Measurements from ENCODE around the gene PRELID1.
"Not testable (repeated sequence)": the region's sequence is repeated elsewhere in the genome, so short reads cannot be mapped to it uniquely, and the experiment has no call there.

The PRELID1 gene

DNA sequence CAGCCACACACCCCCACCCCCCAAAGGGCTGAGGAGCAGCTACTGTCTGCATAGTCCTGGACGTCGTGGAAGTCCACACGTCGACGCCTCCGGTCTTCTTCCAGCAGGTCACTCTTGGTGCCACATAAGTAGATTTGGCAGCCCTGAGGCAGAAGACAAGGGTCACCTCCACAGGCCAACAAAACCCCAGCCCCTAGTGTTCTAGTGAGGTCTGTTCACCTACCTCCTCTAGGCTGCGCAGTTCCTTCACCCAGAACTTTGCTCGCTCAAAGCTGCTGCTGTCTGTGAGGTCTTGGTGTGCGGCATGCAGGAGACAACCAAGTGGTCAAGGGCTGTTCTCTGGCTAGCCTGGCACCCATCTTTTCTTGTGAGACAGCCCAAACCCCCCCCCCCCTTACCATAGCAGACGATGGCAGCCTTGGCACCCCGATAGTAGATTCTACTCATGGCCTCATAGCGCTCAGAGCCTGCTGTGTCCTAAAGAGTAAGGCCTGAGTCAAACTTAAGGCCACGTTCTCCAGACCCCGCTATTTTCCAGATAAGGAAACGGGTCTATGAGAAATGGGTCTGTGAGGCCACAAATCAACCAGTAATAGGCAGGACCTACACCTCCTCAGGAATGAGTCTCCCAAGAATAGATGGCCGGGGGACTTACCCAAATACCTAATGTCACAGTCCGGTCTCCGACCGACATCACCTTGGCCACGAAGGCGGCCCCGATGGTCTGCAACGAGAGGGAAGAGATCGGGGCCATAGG, 1.1 kb upstream of the PRELID1 start:
- H3K9me3 Mint-ChIP-seq: no peaks in the 10 kb centered on the region

DNA sequence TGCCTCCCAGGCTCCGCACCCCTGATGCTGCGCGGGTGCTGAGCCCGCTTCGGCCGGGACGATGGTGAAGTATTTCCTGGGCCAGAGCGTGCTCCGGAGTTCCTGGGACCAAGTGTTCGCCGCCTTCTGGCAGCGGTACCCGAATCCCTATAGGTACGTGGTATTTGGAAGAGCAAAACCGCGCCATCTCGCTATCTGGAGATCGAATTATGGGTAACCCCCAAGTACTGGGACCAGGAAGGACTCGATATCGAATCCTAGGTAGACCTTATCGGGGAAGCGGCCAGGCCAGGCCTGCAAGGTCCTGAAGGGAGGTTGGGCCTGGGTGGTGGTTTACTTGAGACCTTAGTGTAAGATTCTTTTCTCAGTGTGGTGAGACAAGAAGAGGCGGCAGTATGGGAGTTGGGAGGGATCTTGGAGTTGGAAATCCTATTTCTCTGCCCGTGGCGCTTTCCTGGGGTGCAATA, 359 bp downstream of the PRELID1 start:
- ATAC-seq (replicated peaks) (peak; percentile 2), DNase-seq (no peak)
- no peaks in the 10 kb centered on the region for H3K27me3 Mint-ChIP-seq
- no peaks in the 10 kb centered on the region for H3K9me3 Mint-ChIP-seq
- peaks cover 63% of the 10 kb centered on the region in 2 donors for H3K4me1 Mint-ChIP-seq (ENCODE audit: low read depth in 2 of 2)
- peak overlapping the region; percentile 92 to 94 for H3K4me3 Mint-ChIP-seq
- peak overlapping the region; percentile 92 to 97 for H3K27ac Mint-ChIP-seq
- peaks cover 68% of the 10 kb centered on the region for H3K36me3 Mint-ChIP-seq (ENCODE audit: insufficient read depth)

More for the DNA sequence above, 1.1 kb upstream of the PRELID1 start:
- H3K27me3 Mint-ChIP-seq: no peaks in the 10 kb centered on the region
- H3K27ac Mint-ChIP-seq: peak overlapping the region; percentile 92 to 97
- DNase-seq (no peak), ATAC-seq (replicated peaks) (no peak)
- H3K4me3 Mint-ChIP-seq: peak overlapping the region; percentile 92 to 94
- peaks cover 58 to 62% of the 10 kb centered on the region in 2 donors for H3K4me1 Mint-ChIP-seq (ENCODE audit: low read depth in 2 of 2)
- H3K36me3 Mint-ChIP-seq (ENCODE audit: insufficient read depth): peaks cover 70% of the 10 kb centered on the region

DNA sequence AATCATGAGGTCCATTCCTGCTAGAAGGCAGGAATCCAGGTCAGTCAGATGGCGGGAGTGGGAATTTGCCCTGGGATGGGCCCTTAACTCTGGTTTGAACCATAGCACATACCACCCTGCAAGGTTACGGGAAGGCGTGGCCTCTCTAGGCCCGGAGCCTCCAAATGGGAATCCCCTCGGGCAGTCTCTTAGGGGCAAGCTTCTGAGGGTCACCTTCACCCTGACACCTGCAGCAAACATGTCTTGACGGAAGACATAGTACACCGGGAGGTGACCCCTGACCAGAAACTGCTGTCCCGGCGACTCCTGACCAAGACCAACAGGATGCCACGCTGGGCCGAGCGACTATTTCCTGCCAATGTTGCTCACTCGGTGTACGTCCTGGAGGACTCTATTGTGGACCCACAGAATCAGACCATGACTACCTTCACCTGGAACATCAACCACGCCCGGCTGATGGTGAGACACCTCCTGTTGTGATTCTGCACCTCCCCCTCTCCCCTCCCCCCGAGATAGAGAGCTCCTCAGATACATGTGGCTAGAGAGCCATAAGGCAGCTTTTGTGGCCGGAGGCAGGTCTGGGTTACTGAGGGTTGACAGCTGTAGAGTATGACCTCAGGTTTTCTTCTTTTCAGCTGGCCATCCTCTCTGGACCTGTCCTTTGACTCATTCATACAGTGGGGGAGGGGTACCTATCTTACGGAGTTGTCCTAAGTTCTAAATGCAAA, 957 bp downstream of the PRELID1 start:
- peaks cover 62 to 64% of the 10 kb centered on the region in 2 donors for H3K4me1 Mint-ChIP-seq (ENCODE audit: low read depth in 2 of 2)
- H3K27me3 Mint-ChIP-seq: no peaks in the 10 kb centered on the region
- H3K4me3 Mint-ChIP-seq: peak overlapping the region; percentile 92 to 94
- ATAC-seq (replicated peaks) (no peak), DNase-seq (no peak)
- peaks cover 67% of the 10 kb centered on the region for H3K36me3 Mint-ChIP-seq (ENCODE audit: insufficient read depth)
- H3K9me3 Mint-ChIP-seq: no peaks in the 10 kb centered on the region
- H3K27ac Mint-ChIP-seq: peak overlapping the region; percentile 92 to 97

DNA sequence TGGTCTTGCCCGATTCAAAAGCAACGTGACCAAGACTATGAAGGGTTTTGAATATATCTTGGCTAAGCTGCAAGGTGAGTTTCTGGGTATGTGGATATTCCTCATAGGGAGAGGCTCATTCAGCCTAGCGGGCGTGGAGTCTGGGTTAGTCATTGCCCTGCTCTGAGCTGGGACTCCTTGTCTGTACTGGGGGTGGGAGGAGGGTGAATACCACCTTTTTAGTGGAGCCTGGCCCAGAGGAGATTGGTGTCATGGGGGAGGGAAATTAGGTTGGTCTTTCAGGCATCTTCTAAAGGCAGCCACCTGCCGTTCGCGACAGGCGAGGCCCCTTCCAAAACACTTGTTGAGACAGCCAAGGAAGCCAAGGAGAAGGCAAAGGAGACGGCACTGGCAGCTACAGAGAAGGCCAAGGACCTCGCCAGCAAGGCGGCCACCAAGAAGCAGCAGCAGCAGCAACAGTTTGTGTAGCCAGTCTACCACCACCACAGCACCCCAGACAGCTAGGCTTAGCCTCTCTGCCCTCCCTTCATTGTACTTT, 2.6 kb downstream of the PRELID1 start:
- not testable (repeated sequence) for H3K27me3 Mint-ChIP-seq; ATAC-seq (replicated peaks); DNase-seq; H3K9me3 Mint-ChIP-seq
- H3K27ac Mint-ChIP-seq: peak overlapping the region; percentile 72 to 97
- H3K36me3 Mint-ChIP-seq (ENCODE audit: insufficient read depth): peaks cover 66% of the 10 kb centered on the region
- H3K4me1 Mint-ChIP-seq (ENCODE audit: low read depth in 2 of 2): peaks cover 57 to 63% of the 10 kb centered on the region in 2 donors
- H3K4me3 Mint-ChIP-seq: peak overlapping the region; percentile 92 to 94

DNA sequence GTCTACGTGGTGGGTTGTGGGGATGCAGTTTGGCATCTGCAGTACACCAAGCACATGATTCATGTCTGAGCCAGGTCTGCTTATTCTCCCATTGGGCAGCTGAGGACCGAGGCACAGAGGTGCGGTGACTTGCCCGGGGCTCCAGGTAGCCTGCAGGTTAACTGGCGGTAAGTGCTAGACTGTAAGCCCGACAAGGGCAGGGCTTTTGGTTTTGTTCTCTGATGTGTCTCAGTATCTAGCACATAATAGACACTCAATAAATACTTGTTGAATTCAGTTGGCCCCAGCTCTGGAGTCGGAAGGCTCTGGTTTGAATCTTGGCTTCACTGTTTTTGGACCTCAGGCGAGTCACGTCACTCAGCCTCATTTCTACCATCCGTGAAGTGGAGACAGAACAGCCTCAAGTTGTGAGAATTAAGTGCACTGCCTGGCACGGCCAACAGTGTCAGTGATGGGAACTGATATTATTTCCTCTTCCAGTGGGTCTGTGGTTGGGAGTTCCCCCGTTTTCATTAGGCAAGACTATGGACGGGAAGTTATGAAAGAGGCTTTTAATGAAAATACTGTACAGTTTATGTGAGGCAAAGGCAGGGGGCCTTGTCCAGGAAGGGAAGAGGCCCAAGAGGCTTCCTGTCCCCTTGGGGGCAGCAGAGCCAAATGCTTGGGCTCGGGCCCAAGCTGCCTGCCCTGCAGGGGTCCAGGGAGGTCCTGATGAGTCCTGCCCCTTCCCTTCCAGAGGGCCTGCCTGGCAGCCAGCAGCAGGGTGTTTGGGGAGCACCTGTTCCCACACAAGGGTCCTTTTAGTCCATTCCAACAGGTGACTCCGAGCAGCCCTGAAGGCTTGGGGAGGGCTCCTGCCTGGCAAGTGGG, 3.3 kb downstream of the PRELID1 start:
- Mint-ChIP-seq H3K4me3 (peak overlapping the region in 1 of 2 donors; percentile 37), H3K27ac (peak overlapping the region in 1 of 2 donors; percentile 72), H3K4me1 (ENCODE audit: low read depth in 2 of 2) (peaks cover 52 to 61% of the 10 kb centered on the region in 2 donors), H3K27me3 (no peaks in the 10 kb centered on the region), H3K36me3 (ENCODE audit: insufficient read depth) (peaks cover 62% of the 10 kb centered on the region), H3K9me3 (no peaks in the 10 kb centered on the region)
- ATAC-seq (replicated peaks) (no peak), DNase-seq (no peak)

DNA sequence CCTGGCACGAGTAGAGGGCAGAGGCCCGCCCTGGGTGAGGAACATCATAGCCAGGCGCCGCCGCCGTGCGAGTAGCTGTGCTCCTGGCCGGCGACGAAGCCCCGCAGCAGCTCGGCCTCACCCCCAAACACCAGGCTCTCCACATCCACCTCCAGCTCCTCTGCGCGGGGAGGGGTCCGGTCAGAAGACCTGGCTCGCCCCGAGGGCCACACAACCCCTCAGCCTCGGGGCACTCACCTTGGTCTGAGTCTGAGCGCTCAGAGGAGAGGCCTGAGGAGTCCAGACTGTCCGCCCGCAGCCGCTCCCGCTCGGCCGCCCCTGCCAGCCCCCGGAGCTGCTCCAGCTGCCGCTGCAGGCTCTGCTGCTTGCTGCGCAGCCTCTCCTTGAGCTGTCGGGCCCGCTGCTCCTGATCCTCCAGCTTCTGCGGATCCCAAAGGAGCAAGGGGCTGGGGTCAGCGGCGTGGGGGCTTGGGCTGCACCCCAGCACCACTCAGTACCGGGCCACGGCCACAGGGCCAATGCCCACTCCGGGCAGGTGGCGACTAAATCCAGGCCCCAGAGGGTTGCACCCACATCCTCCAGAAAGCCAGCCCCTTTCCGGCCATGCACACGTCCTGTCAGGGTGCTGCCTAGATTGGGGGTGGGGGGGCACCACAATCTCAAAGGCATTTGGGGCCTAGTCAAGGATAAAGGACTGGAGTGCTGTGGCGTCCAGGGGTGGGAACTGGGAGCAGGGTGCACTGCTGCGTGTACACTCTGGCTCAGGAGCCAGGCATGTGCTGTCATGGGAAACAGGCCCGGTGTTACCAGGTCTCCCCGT, 4.2 kb downstream of the PRELID1 start:
- peaks cover 53% of the 10 kb centered on the region for H3K36me3 Mint-ChIP-seq (ENCODE audit: insufficient read depth)
- peak overlapping the region; percentile 13 to 34 for H3K4me3 Mint-ChIP-seq
- no peaks in the 10 kb centered on the region for H3K9me3 Mint-ChIP-seq
- ATAC-seq (replicated peaks): no peak
- no peaks in the 10 kb centered on the region for H3K27me3 Mint-ChIP-seq
- no peak for DNase-seq
- peaks cover 48 to 59% of the 10 kb centered on the region in 2 donors for H3K4me1 Mint-ChIP-seq (ENCODE audit: low read depth in 2 of 2)
- peak overlapping the region in 1 of 2 donors; percentile 20 for H3K27ac Mint-ChIP-seq

DNA sequence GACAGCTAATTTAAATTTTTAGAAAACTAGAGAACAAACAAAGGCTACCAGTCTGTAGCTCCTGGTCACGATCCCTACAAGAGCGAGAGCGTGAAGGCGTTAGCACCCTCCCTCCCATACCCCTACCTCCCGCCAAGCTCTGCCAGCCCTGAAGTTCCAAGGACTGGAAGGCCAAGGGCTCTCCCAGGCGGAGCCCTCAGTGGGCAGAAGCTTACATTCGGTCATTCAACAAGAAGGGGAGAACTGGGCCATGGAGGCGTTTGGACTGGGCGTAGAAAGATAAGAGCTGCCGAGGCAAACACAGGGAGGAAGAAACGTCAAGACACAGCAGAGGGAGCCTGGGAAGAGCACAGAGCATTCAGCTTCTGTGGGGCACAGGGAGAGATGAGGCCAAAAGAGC, 5.1 kb downstream of the PRELID1 start:
- Mint-ChIP-seq H3K36me3 (ENCODE audit: insufficient read depth) (peaks cover 45% of the 10 kb centered on the region), H3K27me3 (no peaks in the 10 kb centered on the region), H3K27ac (peak overlapping the region in 1 of 2 donors; percentile 75), H3K9me3 (no peaks in the 10 kb centered on the region), H3K4me3 (peak overlapping the region; percentile 25 to 83), H3K4me1 (ENCODE audit: low read depth in 2 of 2) (peaks cover 50 to 59% of the 10 kb centered on the region in 2 donors)
- DNase-seq (no peak), ATAC-seq (replicated peaks) (no peak)

DNA sequence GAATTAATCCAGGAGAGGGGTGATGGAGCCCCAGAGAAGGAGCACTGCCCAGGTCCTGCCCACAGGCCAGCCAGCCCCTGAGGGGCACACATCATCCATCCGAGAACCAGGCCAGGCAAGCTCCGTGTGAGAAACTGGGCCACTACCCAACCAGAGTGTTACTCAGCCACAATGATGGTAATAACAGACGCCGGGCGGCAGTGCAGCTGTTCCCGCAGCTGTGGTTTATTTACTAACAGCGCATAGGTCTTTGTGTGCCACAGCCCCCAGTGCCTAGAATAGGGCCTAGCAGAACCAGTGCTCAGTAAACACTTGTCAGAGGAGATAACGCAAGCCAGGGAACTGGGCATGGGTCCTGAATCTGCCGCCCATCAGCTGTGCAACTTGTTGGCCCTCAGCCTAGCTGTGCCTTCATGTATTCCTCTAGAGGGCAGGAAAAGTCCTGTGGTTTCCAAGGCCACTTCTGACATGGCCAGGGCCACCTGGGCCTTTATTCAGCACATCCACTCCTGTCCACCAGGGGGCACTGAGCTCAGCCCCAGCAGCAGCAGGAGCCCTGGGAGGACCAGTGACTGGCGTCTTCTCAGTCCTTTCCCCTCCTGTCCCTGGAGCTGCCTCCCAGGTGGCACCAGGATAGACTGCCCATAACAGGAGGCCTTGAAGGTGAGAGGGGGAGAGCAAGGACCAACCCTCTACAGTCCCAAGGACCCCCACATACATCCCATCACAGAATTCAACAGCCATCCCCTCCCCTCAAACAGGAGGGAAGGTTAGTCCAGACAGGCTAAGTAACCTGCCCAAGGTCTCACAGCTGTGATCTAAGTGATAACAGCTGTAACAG, 6.0 kb downstream of the PRELID1 start:
- H3K4me3 Mint-ChIP-seq: peak overlapping the region; percentile 49 to 83
- H3K36me3 Mint-ChIP-seq (ENCODE audit: insufficient read depth): peaks cover 37% of the 10 kb centered on the region
- peak overlapping the region in 1 of 2 donors; percentile 75 for H3K27ac Mint-ChIP-seq

DNA sequence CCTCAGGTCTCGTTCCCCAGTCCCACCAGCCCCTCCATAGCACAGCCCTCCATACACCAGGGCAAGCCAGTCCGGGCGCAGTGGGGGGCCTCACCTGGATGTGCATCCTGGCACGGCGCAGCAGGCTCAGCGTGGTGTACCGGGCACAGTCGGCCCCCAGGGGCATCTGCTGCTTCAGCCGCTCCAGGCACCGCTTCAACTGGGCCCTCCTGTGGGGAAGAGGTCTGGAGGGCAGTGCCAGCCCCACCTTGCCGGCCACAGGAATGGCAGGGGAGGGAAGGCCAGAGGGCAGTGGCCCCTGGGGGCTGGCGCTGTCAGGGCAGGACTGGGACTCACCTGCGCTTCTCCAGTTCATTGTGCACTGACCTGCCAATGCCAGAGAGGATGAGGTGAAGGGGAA, 6.7 kb downstream of the PRELID1 start:
- Mint-ChIP-seq H3K27ac (peak overlapping the region in 1 of 2 donors; percentile 75), H3K4me3 (peak overlapping the region; percentile 82 to 83), H3K36me3 (ENCODE audit: insufficient read depth) (peaks cover 31% of the 10 kb centered on the region), H3K9me3 (no peaks in the 10 kb centered on the region), H3K27me3 (no peaks in the 10 kb centered on the region), H3K4me1 (ENCODE audit: low read depth in 2 of 2) (peaks cover 36 to 43% of the 10 kb centered on the region in 2 donors)
- DNase-seq (no peak), ATAC-seq (replicated peaks) (no peak)

More for the DNA sequence above, 6.0 kb downstream of the PRELID1 start:
- Mint-ChIP-seq H3K4me1 (ENCODE audit: low read depth in 2 of 2) (peaks cover 42 to 51% of the 10 kb centered on the region in 2 donors), H3K9me3 (no peaks in the 10 kb centered on the region), H3K27me3 (no peaks in the 10 kb centered on the region)
- ATAC-seq (replicated peaks) (peak; percentile 26), DNase-seq (peak; percentile 64 to 68 (median 66))

DNA sequence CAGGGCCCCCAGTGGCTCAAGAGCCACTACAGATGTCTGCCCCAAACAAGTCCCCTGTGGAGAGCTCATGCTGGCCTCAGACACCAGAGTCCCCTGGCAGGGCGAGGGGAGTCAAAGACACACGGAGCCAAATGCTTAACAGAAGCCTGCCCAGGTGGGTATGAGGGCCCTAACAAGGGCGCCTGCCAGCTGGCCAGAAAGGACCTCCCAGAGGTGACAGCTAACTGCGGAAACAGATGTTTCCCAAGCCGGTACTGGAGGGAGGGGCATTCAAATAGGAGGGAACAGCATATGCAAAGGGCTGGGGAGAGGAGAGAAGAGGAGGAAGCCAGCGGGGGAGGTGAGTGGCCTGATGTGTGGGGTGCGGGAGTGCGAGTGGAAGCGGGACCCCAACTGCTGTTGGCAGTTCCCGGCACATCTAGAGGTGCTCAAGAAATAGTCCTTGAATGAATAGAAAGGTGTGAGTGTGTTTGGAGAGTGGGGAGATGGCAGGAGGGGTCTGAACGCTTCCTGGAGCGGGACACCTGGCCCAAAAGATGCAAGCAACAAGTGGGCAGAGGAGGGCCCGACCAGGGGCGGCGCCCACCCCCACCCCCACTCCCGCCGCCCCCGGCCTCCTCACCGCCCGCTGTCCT, 7.3 kb downstream of the PRELID1 start:
- DNase-seq (no peak), ATAC-seq (replicated peaks) (no peak)
- Mint-ChIP-seq H3K27me3 (no peaks in the 10 kb centered on the region), H3K27ac (peak overlapping the region; percentile 30 to 32), H3K36me3 (ENCODE audit: insufficient read depth) (peaks cover 27% of the 10 kb centered on the region), H3K4me3 (peak overlapping the region; percentile 82 to 83), H3K4me1 (ENCODE audit: low read depth in 2 of 2) (peaks cover 32 to 39% of the 10 kb centered on the region in 2 donors), H3K9me3 (no peaks in the 10 kb centered on the region)

DNA sequence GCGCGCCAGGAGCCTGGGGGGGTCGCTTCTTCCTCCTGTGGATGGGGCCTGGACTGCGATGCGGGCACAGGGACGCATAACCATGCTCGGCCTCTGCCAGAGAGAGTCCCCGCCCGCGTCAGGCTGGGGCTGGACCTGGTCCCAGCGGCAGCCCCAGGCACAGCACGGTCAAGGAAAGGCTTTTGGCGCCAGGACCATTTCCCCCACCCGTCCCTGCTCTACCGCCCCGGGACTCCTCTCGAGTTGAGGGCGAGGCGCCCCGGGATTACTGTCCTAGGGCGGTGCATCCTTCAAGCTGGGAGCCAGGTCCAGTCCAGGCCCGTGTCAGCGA, 7.8 kb downstream of the PRELID1 start:
- Mint-ChIP-seq H3K4me1 (ENCODE audit: low read depth in 2 of 2) (peaks cover 28 to 35% of the 10 kb centered on the region in 2 donors), H3K27me3 (no peaks in the 10 kb centered on the region), H3K9me3 (no peaks in the 10 kb centered on the region), H3K4me3 (peak overlapping the region; percentile 82 to 83), H3K36me3 (ENCODE audit: insufficient read depth) (peaks cover 22% of the 10 kb centered on the region), H3K27ac (no peak overlapping the region)
- DNase-seq (no peak), ATAC-seq (replicated peaks) (no peak)

All from effector memory CD8-positive, alpha-beta T cell (primary cell).